GM12878 (cell line): ENCODE data around the gene ADORA2B. TPM values are rescaled to one million over a fixed set of nuclear protein-coding genes. Genes with fewer than 3 reads are reported as not detected.
A peak's percentile ranks its signal among the peaks of the same experiment; 100 is the strongest.

Experiments used
- BACH1 ChIP-seq: fragments of 450-650 bp; IDR thresholded peaks from 2 replicates; pipeline ENCODE4 v1.6.1; 2017; ENCODE audit warnings: mild to moderate bottlenecking, borderline replicate concordance
- BRCA1 ChIP-seq: IDR thresholded peaks from 2 replicates; pipeline ENCODE4 v1.6.1; 2011; ENCODE audit warnings: low read depth, low read length, improper control_type of control experiment
- CBX5 ChIP-seq: sonication (generic); IDR thresholded peaks from 2 replicates; pipeline ENCODE4 v1.6.1; 2016; ENCODE audit warnings: low read depth, moderate library complexity, mild to moderate bottlenecking, inconsistent platforms
- CEBPB ChIP-seq, 2 experiments: fragments of 150-350 bp in 1 of 2; IDR thresholded peaks; 2 replicates each; pipeline ENCODE4 v1.6.1; 2012 to 2014; ENCODE audit warnings: low read depth in 2 of 2, low read length in 2 of 2, borderline replicate concordance in 1 of 2, inconsistent platforms in 1 of 2
- CREB1 ChIP-seq: IDR thresholded peaks from 2 replicates; pipeline ENCODE4 v1.6.1; 2012; ENCODE audit warnings: low read depth, mild to moderate bottlenecking, inconsistent platforms
- GABPA ChIP-seq: IDR thresholded peaks from 2 replicates; pipeline ENCODE4 v1.6.1; 2014; ENCODE audit warnings: antibody characterized with exemption, low read depth, mild to moderate bottlenecking, inconsistent platforms
- HDGF ChIP-seq: fragments of 450-650 bp; IDR thresholded peaks from 2 replicates; pipeline ENCODE4 v1.6.1; 2016; ENCODE audit warnings: antibody characterized with exemption
- LARP7 ChIP-seq: fragments of 450-650 bp; IDR thresholded peaks from 2 replicates; pipeline ENCODE4 v1.6.1; 2017; ENCODE audit warnings: mild to moderate bottlenecking
- MEF2A ChIP-seq: IDR thresholded peaks from 2 replicates; pipeline ENCODE4 v1.6.1; 2011; ENCODE audit warnings: low read depth, mild to moderate bottlenecking, low read length, moderate library complexity; ENCODE audit not compliant: insufficient read depth
- MEF2B ChIP-seq: fragments of 450-650 bp; IDR thresholded peaks from 2 replicates; pipeline ENCODE4 v1.6.1; 2018; ENCODE audit warnings: mild to moderate bottlenecking, moderate library complexity; ENCODE audit not compliant: partially characterized antibody, poor library complexity, severe bottlenecking
- MTA3 ChIP-seq: IDR thresholded peaks from 2 replicates; pipeline ENCODE4 v1.6.1; 2012; ENCODE audit warnings: low read length, inconsistent platforms, borderline replicate concordance
- NFYA ChIP-seq: IDR thresholded peaks from 2 replicates; pipeline ENCODE4 v1.6.1; 2011; ENCODE audit warnings: low read depth, mild to moderate bottlenecking, low read length, improper control_type of control experiment, borderline replicate concordance
- PAX8 ChIP-seq: fragments of 450-650 bp; IDR thresholded peaks from 2 replicates; pipeline ENCODE4 v1.6.1; 2017; ENCODE audit warnings: mild to moderate bottlenecking, moderate library complexity
- RUNX3 ChIP-seq: IDR thresholded peaks from 2 replicates; pipeline ENCODE4 v1.6.1; 2012; ENCODE audit warnings: low read length, inconsistent platforms
- SREBF2 ChIP-seq: IDR thresholded peaks from 2 replicates; pipeline ENCODE4 v1.6.1; 2012; ENCODE audit warnings: mild to moderate bottlenecking, low read length
- SRF ChIP-seq, 2 experiments: IDR thresholded peaks; 2 replicates each; pipeline ENCODE4 v1.6.1; 2011; ENCODE audit warnings: low read depth in 2 of 2, low read length in 2 of 2, mild to moderate bottlenecking in 1 of 2, moderate library complexity in 1 of 2
- TCF7 ChIP-seq: IDR thresholded peaks from 2 replicates; pipeline ENCODE4 v1.6.1; 2014; ENCODE audit warnings: antibody characterized with exemption, borderline replicate concordance
- polyA plus RNA-seq, 11 experiments: library from polyadenylated mRNA; depleted of rRNA in 4 of 11; unstranded in 6 of 11; stranded (reverse) in 5 of 11; fragments of >200 nt; fragmentation: Nextera tagmentation in 4 of 11; fragmentation: Illumina TruSeq in 1 of 11; extraction: Ambion mirVana in 4 of 11; extraction: Trizol in 1 of 11; gene quantifications; 1 replicate in 1 of 11; 2 replicates in 10 of 11; pipeline versions ENCODE4 v1.2.1 to v1.2.3, GENCODE V29; 2011 to 2016; ENCODE audit warnings: inconsistent platforms in 2 of 11, missing spikeins in 2 of 11, low read depth in 1 of 11
- total RNA-seq, 4 experiments: library from RNA; depleted of rRNA in 3 of 4; stranded (reverse); fragments of >200 nt in 3 of 4; fragmentation: Illumina TruSeq in 1 of 4; extraction: Trizol in 1 of 4; gene quantifications; 2 replicates each; pipeline versions ENCODE4 v1.2.1 to v1.2.3, GENCODE V29; 2013 to 2021
- TF ChIP-seq, protein P1 (sequence below): IDR thresholded peaks from 2 replicates; pipeline ENCODE4 v1.6.1; 2011; ENCODE audit warnings: low read depth, mild to moderate bottlenecking, low read length, moderate library complexity, borderline replicate concordance; ENCODE audit errors: extremely low read depth
- TF ChIP-seq, protein P2 (sequence below): fragments of 450-650 bp; IDR thresholded peaks from 2 replicates; pipeline ENCODE4 v1.6.1; 2018; ENCODE audit warnings: mild to moderate bottlenecking, low read depth, moderate library complexity; ENCODE audit not compliant: partially characterized antibody
- TF ChIP-seq, protein P3 (sequence below): fragments of 150-350 bp; IDR thresholded peaks from 2 replicates; pipeline ENCODE4 v1.6.1; 2016; ENCODE audit warnings: low read depth, low read length
- TF ChIP-seq, protein P4 (sequence below): fragments of 450-650 bp; formaldehyde crosslinking; IDR thresholded peaks from 2 replicates; pipeline ENCODE4 v1.5.0; 2022; ENCODE audit warnings: mild to moderate bottlenecking, missing genetic modification characterization

The ADORA2B gene
- total and polyA plus RNA-seq, 10 of the 15 experiments (the other 5 are each of a cell fraction or from before 2014, with no cell fraction given) = 0.05 to 0.42 (median 0.17) TPM

DNA sequence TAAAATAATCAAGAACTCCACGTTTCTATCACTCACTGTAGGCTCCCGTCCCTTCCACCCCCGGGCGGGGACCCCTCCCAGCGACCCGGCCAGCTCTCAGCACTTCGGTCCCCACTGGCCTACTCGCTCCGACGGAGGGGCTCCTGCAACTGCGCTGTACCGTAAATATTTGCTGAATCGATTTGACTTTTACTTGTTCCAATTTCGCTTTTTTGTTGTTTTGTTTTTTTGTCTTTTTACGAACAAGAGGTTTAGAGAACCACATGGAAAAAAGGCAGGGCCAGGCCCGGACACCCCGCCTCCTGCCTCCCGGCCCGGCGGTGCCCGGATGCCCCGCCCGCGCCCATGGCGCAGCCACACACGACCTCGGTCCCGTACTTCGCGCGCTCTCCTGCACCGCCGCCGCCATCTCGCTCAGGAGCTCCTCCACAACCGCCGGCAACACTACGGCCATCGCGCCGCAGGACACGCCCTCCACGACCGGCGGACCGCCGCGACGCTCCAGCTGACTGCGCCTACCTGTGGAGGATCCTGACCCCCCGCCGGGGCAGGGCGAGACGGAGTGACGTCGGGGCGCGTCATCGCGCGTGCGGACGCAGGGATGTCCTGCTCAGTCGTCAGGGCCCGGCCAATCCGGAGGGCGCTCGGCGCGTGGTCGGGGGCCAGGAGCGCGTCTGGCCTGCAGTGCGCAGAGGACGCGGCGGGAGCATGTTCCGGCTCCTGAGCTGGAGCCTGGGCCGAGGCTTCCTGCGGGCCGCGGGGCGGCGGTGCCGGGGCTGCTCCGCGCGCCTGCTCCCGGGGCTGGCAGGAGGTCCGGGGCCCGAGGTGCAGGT, 54.4 kb downstream of the ADORA2B start, which contains the start of the genes TTC19 and ZSWIM7 (continued):
- no peak for TF ChIP-seq SRF (IDR thresholded peaks at IDR 0.05; ENCODE audit: low read depth in 2 of 2, low read length in 2 of 2)
- TF ChIP-seq MEF2B = no peak
- no peak for TF ChIP-seq HDGF
- no peak for TF ChIP-seq NFYA
- TF ChIP-seq BACH1 = peak; percentile 75; the same call in 1 of the 2 replicates
- TF ChIP-seq MTA3 = no peak
- no peak for TF ChIP-seq SREBF2
- TF ChIP-seq GABPA = no peak
- TF ChIP-seq CBX5 = no peak
- TF ChIP-seq LARP7 = peak; percentile 87; the same call in 1 of the 2 replicates
- no peak for TF ChIP-seq MEF2A
- no peak for TF ChIP-seq RUNX3
- TF ChIP-seq PAX8 = no peak
- TF ChIP-seq, protein P1, sequence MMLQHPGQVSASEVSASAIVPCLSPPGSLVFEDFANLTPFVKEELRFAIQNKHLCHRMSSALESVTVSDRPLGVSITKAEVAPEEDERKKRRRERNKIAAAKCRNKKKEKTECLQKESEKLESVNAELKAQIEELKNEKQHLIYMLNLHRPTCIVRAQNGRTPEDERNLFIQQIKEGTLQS = no peak
- TF ChIP-seq, protein P2, sequence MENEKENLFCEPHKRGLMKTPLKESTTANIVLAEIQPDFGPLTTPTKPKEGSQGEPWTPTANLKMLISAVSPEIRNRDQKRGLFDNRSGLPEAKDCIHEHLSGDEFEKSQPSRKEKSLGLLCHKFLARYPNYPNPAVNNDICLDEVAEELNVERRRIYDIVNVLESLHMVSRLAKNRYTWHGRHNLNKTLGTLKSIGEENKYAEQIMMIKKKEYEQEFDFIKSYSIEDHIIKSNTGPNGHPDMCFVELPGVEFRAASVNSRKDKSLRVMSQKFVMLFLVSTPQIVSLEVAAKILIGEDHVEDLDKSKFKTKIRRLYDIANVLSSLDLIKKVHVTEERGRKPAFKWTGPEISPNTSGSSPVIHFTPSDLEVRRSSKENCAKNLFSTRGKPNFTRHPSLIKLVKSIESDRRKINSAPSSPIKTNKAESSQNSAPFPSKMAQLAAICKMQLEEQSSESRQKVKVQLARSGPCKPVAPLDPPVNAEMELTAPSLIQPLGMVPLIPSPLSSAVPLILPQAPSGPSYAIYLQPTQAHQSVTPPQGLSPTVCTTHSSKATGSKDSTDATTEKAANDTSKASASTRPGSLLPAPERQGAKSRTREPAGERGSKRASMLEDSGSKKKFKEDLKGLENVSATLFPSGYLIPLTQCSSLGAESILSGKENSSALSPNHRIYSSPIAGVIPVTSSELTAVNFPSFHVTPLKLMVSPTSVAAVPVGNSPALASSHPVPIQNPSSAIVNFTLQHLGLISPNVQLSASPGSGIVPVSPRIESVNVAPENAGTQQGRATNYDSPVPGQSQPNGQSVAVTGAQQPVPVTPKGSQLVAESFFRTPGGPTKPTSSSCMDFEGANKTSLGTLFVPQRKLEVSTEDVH = no peak
- no peak for TF ChIP-seq BRCA1
- TF ChIP-seq, protein P3, sequence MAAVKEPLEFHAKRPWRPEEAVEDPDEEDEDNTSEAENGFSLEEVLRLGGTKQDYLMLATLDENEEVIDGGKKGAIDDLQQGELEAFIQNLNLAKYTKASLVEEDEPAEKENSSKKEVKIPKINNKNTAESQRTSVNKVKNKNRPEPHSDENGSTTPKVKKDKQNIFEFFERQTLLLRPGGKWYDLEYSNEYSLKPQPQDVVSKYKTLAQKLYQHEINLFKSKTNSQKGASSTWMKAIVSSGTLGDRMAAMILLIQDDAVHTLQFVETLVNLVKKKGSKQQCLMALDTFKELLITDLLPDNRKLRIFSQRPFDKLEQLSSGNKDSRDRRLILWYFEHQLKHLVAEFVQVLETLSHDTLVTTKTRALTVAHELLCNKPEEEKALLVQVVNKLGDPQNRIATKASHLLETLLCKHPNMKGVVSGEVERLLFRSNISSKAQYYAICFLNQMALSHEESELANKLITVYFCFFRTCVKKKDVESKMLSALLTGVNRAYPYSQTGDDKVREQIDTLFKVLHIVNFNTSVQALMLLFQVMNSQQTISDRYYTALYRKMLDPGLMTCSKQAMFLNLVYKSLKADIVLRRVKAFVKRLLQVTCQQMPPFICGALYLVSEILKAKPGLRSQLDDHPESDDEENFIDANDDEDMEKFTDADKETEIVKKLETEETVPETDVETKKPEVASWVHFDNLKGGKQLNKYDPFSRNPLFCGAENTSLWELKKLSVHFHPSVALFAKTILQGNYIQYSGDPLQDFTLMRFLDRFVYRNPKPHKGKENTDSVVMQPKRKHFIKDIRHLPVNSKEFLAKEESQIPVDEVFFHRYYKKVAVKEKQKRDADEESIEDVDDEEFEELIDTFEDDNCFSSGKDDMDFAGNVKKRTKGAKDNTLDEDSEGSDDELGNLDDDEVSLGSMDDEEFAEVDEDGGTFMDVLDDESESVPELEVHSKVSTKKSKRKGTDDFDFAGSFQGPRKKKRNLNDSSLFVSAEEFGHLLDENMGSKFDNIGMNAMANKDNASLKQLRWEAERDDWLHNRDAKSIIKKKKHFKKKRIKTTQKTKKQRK = no peak
- no peak for TF ChIP-seq CEBPB (IDR thresholded peaks at IDR 0.05; ENCODE audit: borderline replicate concordance in 1 of 2, low read depth in 2 of 2, low read length in 2 of 2)
- TF ChIP-seq TCF7 = no peak
- TF ChIP-seq, protein P4, sequence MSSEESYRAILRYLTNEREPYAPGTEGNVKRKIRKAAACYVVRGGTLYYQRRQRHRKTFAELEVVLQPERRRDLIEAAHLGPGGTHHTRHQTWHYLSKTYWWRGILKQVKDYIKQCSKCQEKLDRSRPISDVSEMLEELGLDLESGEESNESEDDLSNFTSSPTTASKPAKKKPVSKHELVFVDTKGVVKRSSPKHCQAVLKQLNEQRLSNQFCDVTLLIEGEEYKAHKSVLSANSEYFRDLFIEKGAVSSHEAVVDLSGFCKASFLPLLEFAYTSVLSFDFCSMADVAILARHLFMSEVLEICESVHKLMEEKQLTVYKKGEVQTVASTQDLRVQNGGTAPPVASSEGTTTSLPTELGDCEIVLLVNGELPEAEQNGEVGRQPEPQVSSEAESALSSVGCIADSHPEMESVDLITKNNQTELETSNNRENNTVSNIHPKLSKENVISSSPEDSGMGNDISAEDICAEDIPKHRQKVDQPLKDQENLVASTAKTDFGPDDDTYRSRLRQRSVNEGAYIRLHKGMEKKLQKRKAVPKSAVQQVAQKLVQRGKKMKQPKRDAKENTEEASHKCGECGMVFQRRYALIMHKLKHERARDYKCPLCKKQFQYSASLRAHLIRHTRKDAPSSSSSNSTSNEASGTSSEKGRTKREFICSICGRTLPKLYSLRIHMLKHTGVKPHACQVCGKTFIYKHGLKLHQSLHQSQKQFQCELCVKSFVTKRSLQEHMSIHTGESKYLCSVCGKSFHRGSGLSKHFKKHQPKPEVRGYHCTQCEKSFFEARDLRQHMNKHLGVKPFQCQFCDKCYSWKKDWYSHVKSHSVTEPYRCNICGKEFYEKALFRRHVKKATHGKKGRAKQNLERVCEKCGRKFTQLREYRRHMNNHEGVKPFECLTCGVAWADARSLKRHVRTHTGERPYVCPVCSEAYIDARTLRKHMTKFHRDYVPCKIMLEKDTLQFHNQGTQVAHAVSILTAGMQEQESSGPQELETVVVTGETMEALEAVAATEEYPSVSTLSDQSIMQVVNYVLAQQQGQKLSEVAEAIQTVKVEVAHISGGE (CRISPR knock-in tag) = no peak
- TF ChIP-seq CREB1 = peak; percentile 99
